ENCODE data around the gene RYR2.

Gene RYR2

DNA sequence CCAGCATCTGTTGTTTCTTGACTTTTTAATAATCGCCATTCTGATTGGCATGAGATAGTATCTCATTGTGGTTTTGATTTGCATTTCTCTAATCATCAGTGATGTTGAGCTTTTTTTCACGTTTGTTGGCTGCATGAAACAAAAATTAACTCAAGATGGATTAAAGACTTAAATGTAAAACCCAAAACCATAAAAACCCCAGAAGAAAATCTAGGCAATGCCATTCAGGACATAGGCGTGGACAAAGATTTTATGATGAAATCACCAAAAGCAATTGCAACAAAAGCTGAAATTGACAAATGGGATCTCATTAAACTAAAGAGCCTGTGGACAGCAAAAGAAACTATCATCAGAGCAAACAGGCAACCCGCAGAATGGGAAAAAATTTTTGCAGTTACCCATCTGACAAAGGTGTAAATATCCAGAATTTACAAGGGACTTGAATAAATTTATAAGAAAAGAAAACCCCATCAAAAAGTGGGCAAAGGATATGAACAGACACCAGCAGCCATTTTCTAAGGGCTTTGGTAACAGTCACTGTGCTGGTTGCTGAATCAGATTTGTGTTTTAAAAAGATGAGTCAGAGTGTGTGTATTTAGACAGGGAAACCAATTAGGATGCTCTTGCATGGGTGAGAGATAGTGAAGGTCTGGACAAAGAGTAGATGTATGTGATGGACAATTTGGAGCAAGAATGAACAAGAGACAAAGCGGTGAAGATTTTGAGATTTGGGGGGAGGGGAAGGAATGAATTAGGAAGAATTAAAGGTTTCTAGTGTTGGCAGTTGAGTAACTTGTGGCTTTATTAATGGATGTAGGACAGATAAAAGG, 110.7 kb downstream of the RYR2 start:
- peak in 1 of 2 experiments; percentile 8 for DNase-seq

DNA sequence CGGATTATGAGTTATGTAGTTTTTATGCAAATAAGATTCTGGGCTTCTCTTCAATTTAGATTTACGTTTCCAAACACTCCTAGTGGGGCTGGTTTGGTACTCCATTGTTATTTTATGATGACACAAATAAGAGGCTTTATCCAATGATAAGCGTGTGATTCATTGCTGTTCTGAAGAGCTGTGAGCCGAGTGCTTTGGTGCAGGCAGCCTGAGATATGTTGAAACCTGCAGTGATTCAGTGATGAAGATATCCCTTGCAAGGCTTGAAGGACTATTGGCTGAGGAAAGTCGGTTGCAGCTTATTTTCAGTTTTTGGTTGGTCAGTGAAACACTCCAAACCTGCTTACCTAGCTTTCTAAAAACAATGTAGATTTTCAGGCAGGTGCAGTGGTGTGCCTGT, 112.2 kb downstream of the RYR2 start:
- DNase-seq: peak in 1 of 2 experiments; percentile 11

DNA sequence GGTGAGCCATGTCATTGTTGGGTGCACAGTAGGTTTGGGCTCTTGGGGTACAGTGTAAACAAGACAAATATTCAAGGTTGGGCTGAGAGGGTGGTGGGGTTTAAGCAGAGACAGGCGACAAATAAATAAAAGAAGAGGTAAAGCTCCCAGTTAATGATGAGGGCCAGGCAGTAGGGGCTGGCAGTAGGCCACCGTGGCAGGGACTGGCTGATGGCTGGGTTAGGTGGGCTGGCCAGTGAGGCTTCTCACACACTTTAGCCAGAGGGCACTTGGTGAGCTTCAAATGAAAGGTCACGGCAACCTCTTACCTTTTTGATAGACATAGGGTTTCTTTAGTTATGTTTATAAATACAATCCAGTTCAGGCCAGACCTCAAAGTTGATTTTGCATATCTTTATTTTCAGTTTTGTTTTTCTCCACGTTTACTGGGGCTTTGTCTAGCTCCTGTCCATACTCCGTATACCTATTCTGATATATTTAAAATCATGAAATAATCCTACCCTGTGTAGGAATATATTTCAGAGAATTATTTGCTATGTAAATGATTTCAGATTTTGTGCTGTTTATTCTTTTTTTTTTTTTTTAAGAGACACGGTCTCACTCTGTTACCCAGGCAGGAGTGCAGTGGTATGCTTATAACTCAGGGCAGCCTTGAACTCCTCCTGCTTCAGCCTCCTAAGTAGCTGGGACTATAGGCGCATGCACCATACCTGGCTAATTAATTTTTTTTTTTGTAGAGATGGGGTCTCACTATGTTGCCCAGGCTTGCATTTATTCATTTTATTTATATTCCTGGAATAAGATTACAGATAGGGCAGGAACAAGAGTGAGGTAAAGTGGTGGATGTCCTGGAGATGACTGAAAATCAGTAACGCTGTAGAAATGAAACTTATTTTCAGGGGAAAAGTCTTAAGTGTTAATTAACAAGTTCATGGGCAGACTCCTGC, 122.7 kb downstream of the RYR2 start:
- no peak for DNase-seq

DNA sequence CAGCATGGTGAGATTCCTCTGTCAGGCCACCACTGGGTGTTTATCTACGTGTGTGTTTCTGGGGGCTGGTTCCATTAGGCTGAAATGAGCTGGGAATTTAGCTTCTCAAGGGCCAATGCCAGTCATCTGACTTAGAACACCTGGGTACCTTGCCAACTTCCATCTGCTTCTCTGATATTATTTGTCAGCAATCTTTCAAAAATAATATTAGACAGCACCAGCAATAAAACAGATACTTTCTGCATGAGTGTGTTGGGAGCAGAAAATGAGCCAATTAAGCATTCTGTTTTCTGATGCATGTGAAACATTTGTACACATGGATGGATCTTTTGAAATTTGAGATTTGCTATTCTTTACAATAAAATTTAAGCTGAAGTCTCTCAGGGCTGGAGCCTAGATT, 124.1 kb downstream of the RYR2 start:
- DNase-seq: no peak

DNA sequence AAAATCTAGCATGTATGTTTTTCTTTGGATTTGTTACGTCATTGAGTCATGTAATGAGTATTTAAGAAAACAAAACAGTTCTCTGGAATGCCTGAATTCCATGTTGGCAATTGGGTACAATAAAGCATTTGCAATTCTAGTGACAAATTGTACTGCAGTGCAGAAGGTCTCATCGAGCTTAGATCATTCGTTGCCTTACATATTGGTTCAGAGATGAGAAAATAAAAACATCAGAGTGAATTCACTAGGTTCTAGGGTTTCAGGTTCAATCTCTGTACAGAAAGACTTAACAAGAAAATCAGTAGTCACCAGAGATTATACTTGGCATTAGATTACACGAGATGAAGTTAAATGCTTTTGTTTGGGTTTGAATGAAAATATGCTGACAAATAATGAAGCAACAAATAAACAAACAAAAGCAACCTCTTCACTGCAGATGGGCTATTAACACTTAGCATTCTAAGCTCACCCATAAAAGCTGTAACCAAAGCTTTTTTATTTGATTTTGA, 124.7 kb downstream of the RYR2 start:
- DNase-seq: no peak

DNA sequence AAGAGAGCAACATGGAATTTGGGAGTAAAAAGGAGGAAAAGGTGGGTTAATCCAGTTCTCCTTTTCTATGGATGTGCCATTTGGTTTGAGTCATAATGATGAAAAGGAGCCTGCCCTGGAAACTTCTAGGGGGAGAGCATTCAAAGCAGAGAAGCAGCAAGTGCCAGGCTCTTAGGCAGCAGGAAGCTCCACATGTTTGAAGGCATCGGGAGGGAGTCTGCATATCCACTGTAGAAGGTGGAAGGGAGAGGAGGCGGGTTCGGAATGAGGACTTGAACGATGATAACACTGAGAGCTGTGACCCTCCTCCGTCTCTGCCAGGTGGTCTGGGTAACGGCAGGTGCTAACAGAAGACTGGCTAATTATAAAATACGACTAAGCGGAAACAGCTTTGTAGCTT, 128.2 kb downstream of the RYR2 start:
- no peak for DNase-seq

DNA sequence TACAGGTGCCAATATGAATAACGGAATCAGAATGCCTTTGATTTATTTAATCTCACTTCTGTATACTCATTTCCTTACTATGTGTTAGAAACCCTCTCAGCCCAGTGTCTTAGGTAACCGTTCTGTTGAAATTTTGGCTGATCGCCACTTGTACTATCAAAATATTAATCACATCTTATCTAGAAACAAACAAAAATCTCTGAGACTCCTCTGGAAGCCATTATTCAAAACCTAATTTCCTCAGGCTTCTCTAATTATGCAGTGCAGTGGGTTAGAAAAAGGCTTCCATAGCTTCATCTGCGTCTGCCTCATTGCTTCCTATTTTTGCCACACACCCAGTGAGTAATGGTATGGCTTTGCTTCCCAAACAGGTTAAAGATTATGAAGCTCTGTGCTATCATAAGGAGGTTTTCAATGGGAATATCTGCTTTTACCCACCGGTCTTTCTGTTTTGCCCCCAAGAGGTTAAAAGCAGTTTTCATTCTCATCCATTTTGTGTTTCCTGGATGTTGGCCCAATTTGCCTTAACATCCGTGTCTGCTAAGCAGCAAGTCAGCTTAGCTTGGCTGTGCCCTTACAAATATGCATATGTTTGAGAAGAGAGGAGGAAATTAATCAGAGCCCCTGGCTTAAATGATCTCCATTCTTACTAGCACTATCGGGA, 129.6 kb downstream of the RYR2 start:
- no peak for DNase-seq

DNA sequence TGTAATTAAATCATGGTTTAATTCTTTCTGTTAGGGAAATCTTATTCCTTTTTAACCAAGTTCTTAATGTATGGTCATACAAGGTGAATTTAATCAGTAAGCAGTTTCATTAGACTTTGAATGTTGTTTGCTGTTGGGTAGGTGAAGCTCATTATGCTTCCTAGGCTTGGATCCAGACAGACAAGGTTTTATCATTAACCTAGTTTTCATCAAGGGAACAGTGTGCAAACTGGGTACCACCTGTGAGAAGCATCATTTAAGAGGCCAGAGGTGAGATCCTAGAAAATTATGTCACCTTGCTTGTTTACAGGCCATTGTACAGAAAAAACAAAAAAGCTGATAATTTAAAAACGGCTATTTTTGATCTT, 130.1 kb downstream of the RYR2 start:
- no peak for DNase-seq

DNA sequence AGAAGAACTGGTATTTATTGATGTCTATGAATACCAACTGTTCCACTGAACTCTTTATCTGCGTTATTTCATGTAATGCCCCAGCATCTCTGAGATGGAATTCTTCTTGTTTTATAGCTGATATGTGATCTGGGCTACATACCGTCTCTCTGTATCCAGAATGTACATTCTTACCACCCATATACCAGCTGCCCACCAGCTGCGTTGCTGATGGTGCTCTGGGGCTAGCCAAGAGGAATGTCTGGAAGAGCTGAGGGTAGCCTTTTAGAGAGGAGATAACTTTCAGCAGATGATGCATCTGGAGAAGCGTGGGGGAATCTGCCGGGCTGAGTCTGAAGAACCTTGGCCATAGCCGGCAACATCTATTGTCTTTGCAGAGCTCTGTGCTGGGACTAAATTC, 137.5 kb downstream of the RYR2 start:
- no peak for DNase-seq

DNA sequence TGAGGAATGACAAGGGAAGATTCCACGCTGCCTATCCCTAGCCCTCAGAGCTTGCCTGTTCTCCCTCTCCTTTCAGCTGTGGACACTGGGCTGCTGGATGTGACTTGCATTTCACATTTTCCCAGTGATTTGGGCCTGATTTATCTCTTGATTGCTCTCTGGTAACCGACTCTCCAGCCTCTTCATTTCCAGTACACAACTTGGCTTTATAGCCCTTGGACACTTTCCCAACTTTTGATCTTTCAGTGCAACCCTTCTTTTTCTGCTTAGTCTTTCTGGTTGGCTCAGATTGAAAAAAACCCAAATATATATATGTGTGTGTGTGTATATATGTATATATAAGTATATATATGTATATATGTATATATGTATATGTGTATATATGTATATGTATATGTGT, 138.3 kb downstream of the RYR2 start:
- DNase-seq: no peak

DNA sequence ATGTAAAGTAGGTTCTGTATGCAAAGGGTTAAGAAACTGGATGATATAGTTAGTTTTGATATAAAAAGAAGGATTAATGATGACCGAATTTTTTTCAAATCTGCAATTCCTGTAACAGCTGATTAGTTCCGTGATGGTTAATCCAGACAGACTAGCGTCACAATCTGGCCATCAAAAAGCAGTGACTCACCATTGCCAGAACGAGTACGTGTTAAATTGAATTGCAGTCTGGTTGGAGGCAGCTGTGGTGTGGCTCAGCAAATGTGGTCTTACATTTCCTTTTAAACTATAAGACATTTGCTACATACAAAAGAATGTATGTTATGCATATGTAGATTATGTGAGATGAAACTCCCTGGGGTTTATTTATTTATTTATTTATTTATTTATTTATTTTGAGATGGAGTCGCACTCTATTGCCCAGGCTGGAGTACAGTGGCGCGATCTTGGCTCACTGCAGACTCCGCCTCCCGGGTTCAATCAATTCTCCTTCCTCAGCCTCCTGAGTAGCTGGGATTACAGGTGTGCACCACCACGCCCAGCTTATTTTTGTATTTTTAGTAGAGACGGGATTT, 139.8 kb downstream of the RYR2 start:
- no peak for DNase-seq

DNA sequence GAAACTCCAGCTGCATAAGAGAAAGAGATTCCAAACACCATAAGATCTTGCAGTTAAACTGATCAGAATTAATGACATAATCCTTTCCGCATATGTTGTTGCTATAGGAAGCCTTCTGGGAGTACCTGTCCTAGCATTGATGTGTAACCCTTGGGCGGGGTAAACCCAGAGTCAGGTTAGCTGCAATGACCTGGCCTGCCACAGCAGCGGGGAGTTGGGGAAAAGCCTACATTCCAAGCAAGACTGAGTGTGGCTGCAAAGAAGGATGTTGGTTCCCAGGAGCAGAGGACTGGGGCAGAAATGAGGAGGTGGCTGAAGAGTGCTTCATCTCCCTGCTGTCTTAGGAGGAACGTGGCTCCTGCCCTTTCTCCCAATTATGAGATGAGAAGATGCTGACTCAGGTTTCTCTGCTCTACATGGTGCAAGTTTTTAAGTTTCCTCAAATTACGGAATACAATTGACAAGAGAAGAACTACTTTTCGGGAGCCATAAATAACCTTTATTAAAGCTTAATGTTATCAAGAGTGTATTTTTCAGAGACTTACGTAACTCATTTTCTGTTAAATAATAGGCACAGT, 142.1 kb downstream of the RYR2 start:
- DNase-seq: no peak

DNA sequence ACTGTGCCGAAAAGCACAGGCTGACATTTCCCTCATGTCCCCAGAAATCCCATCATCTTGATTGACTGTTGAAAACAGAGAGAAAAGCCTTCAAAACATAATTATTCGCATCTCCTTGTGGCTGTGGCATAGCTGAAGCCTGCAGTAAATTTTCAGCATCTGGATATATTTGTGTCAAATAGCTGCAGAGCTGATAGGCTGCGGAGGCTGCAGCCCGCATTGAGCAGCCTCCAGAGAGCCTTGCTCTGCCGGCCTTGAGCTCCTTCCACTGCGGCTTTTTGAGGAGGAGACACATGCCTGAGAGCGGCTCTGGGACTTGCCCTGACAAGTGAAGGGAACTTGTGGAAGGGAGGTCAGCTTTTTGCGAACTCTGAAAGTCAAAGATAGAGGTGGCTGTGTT, 144.7 kb downstream of the RYR2 start:
- DNase-seq: no peak

DNA sequence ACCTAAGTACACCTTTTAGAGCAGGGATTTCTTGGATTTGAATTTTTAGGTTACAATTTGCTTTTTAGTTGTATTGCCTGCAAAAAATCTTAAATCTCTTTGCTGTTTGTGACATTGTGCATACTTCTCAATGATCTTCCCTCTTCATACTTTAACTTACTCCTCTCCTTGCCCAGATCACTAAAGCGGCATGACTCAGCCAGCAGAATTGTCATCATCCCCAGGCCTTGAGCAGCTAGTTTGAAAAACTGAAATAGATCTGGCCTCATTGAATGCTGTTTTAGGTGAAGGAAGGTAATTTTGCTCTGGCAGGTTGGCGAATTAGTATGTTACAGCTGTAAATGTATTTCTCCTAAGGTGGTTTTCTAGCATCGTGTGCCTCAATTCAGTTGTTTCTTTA, 145.9 kb downstream of the RYR2 start:
- DNase-seq: no peak

DNA sequence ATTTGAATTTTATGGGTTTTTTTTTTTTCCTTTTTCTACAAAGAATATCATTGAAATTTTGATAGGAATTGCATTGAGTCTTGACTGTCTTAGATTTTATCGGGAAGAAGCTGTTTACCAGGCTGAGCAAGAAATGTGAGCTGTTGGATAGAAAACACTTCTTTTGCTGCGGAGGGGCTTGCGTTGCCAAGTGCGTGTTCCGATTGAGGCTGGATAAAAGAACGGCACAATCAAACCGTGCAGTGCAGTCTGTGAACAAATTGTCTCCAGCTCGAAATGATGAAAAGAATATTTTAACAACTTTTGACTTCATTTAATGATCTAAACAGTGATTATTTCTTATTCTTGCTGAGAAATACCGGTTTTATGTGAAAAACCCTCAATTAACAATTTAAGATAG, 149.4 kb downstream of the RYR2 start:
- DNase-seq: no peak

DNA sequence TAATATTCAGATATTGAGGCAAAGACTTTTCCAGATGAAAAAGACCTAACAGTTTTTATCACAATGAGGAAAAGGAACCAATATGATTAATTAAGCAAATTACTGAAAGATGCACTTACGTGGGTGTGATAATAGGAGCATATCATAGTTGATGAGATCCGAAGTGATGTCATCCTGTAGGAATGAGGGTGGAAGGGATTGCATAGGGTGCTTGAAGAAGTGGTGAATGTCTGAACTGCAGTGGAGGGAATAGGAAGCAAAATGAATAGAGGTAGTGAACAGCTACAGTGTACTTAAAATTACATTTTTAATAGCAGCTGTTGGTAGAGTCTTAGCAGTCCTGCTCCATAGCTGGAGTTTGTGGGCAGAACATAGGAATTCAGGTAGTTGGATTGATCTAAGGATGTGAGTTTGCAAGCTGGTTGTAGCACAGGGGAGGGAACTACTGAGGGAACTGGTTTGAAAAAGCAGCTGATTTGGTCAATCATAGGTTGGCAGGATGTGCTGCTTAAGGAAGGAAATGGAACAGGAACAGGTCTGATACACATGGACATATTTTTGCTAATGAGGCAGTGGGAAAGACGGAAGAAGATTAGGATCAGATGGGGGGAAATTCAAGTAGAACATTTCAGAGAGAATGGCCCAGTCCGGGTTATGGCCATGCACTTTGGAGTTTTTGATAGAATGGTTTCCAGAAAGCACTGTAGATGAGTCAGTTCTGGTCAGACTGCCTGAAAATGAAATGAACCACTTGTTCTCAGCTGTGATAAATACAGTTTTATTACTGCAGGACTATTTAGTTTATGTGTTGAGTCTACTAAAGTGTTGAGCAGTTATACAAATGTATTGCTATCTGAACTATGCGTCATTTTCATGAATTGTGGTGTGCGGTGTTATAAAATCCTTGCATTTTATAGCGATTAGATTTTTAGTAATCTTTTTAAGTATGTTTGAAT, 155.8 kb downstream of the RYR2 start:
- DNase-seq: no peak

DNA sequence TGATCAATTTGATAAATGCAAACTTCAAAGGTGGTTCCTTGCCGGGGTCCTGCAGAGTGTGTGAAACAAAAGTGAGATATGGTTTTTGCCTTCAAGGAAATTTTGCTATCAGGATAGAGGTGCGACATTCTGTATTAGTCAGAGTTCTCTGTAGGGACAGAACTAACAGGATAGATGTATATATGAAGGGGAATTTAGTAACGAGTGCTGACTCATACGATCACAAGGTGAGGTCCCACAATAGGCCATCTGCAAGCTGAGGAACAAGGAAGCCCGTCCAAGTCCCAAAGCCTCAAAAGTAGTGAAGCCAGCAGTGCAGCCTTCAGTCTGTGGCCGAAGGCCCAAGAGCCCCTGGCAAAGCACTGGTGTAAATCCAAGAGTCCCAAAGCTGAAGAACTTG, 157.0 kb downstream of the RYR2 start:
- DNase-seq: no peak

DNA sequence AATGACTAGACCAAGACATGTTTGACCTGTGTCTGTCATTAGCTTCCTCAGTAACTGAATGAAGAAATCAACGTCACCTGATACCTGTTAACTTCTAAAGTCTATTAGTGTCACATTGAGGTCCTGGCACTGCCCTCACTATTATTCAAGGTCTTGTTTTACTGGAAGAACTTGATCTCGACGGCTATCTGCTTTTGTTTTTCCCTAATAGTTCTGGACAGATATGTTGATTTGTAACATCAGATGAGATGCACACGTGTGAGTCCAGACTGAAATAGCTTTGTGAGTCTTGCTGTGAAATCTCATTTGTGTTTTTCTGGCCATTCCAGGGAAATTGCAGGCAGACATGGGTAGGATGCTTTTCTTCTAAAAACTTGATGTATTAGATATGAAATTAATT, 159.2 kb downstream of the RYR2 start:
- no peak for DNase-seq

DNA sequence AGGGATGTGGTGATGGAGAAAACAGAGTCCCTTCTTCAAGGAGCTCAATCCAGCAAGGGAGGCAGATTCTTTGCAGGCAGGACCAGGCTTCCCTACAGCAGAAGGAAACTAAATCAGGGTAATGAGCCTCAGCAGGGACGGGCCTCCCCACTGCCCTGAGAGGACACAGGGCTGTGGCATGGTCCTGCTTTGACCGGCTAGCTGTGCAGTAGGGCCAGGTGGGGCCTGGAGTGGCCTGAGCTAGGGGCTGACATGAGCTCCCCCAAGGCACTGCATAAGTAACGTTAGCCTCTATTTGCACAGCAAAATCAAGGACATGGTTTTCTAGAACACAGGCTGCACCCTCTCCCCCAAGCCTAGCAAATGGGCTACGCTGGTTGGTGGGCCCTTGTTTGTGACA, 162.9 kb downstream of the RYR2 start:
- no peak for DNase-seq

DNA sequence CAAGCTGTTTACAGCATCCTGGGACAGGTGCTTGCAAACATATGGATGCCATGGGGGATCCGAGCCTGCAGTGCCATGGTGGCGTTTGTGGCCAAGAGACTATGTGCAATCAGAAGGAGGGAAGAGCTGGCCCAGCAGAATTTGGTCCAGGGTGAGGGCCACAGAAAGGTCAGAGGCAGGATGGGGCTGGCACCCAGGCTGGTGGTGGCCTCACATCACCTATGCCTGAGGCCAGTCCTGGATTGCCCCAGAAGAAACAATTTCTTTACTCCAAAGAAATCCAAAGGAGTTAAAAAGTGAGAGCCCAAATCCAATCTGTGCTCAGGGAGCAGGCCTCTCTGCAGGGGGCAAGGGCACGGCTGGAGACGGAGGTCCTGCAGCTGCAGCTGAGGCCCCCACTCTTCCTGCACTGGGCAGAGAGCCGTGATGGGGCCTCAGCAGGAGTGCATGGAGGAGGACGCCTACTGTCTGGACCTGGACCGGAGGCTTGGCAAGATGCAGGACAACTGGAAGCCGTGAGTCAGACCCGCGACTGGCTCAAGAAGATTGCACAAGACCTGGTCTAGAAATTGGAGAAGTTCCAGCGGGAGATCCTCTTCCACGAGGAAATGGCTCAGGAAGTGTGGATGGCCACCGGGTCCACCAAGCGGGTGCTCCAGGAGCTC, 163.5 kb downstream of the RYR2 start:
- no peak for DNase-seq

DNA sequence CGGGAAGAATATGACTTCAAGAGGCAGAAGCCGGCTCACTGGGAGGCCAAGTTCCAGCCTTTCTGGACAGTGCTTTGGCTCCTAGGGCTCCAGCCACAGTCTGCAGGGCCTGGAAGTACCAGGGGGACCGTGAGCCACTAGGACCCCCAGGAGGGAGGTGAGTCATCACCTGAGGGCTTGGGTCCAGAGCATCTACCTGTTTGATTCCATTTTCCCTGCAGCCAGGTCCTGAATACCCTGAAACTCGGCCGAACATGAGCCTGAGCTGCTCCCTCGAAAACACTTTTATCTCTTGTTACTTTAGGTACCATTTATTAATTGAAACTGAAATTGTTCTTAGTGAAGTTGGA, 164.1 kb downstream of the RYR2 start:
- DNase-seq: no peak
